ENCODE results near the gene AP1G2. TPM values are rescaled to one million over a fixed set of nuclear protein-coding genes. Genes with fewer than 3 reads are reported as not detected.

The AP1G2 gene
- total and polyA plus RNA-seq, 2 of the 13 experiments (the other 11 are each of a cell fraction or from before 2014, with no cell fraction given) = 96.9 to 611 TPM

DNA sequence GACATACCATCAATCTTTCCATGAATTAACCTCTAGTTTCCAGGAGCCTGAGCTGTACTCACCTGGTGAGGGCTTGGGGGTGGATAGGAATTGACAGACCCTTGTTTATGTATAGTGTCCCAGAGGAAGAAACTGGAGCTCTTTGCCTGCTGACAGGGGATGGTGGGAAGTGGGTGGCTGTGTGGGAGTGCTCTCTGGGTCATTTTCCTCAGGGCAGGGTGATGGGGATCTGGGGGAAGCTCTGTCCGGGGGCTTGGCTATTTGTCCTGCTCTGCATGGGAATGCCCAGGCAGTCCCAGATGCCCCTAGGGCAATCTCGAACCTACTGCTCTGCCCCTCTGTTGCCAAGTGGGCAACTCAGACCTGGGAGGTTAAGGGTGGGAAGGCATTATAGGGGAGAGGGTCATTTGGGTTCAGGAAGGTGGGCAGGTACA lies 46.8 kb upstream of the AP1G2 start (continued):
- TF ChIP-seq PRMT3 (CRISPR knock-in tag; IDR thresholded peaks at IDR 0.05; ENCODE audit: borderline replicate concordance, low read depth) = no peak
- TF ChIP-seq SNAPC5 (CRISPR knock-in tag; IDR thresholded peaks at IDR 0.05; ENCODE audit: borderline replicate concordance) = no peak
- TF ChIP-seq JARID2 (CRISPR knock-in tag; IDR thresholded peaks at IDR 0.05; ENCODE audit: insufficient replicate concordance) = no peak
- TF ChIP-seq YY1 (IDR thresholded peaks at IDR 0.05; ENCODE audit: insufficient read depth, insufficient replicate concordance, low read depth, low read length) = no peak
- TF ChIP-seq ZNF383 (CRISPR knock-in tag; IDR thresholded peaks at IDR 0.05; ENCODE audit: borderline replicate concordance) = no peak
- no peak for TF ChIP-seq DR1 (CRISPR knock-in tag; IDR thresholded peaks at IDR 0.05)
- TF ChIP-seq BORCS8-MEF2B (CRISPR knock-in tag; IDR thresholded peaks at IDR 0.05) = 0 out of 2 replicates have a peak, but pooled peaks have one; percentile 11
- TF ChIP-seq ZEB1 (IDR thresholded peaks at IDR 0.05; ENCODE audit: insufficient replicate concordance, low read depth) = no peak
- no peak for TF ChIP-seq MTF2 (CRISPR knock-in tag; IDR thresholded peaks at IDR 0.05; ENCODE audit: borderline replicate concordance)
- no peak for TF ChIP-seq ARNT2 (CRISPR knock-in tag; IDR thresholded peaks at IDR 0.05; ENCODE audit: low read depth)
- TF ChIP-seq ZNF720 (CRISPR knock-in tag; IDR thresholded peaks at IDR 0.05) = no peak
- TF ChIP-seq, protein P1, sequence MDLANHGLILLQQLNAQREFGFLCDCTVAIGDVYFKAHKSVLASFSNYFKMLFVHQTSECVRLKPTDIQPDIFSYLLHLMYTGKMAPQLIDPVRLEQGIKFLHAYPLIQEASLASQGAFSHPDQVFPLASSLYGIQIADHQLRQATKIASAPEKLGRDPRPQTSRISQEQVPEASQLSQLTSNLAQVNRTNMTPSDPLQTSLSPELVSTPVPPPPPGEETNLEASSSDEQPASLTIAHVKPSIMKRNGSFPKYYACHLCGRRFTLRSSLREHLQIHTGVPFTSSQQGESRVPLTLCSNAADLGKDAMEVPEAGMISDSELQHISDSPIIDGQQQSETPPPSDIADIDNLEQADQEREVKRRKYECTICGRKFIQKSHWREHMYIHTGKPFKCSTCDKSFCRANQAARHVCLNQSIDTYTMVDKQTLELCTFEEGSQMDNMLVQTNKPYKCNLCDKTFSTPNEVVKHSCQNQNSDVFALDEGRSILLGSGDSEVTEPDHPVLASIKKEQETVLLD (CRISPR knock-in tag; IDR thresholded peaks at IDR 0.05; ENCODE audit: low read depth) = no peak
- TF ChIP-seq ZNF674 (CRISPR knock-in tag; IDR thresholded peaks at IDR 0.05; ENCODE audit: low read depth) = no peak
- TF ChIP-seq RCOR2 (CRISPR knock-in tag; IDR thresholded peaks at IDR 0.05) = no peak
- TF ChIP-seq ZNF639 (CRISPR knock-in tag; conservative IDR thresholded peaks at IDR 0.05) = no peak
- TF ChIP-seq NR2C2 (CRISPR knock-in tag; IDR thresholded peaks at IDR 0.05; ENCODE audit: borderline replicate concordance) = no peak
- TF ChIP-seq MTA3 (CRISPR knock-in tag; IDR thresholded peaks at IDR 0.05) = no peak
- no peak for TF ChIP-seq EP300 (IDR thresholded peaks at IDR 0.05; ENCODE audit: low read depth in 2 of 2, low read length in 2 of 2)
- 0 out of 2 replicates have a peak, but pooled peaks have one; percentile 33 for TF ChIP-seq EP300 (CRISPR knock-in tag; IDR thresholded peaks at IDR 0.05; ENCODE audit: borderline replicate concordance)
- TF ChIP-seq HNF1A (IDR thresholded peaks at IDR 0.05; ENCODE audit: low read depth) = no peak
- peak; percentile 15; the same call in 1 of the 2 replicates for TF ChIP-seq HNF1A (CRISPR knock-in tag; IDR thresholded peaks at IDR 0.05; ENCODE audit: borderline replicate concordance)
- TF ChIP-seq HNRNPL (IDR thresholded peaks at IDR 0.05; ENCODE audit: low read depth, low read length) = no peak
- no peak for TF ChIP-seq THAP8 (CRISPR knock-in tag; IDR thresholded peaks at IDR 0.05; ENCODE audit: borderline replicate concordance)
